ENCODE measurements around the gene SDR42E2.

The SDR42E2 gene

GRCh38 chr16:22177968-22178930 lies 15.9 kb downstream of the SDR42E2 start:
- no peak for TF ChIP-seq CTCF (IDR thresholded peaks at IDR 0.05; ENCODE audit: low read depth, low read length, missing control alignments)
- in situ Hi-C loops (cut with HindIII; ENCODE audit: low pct_ligation_motif_present, low sequenced_read_pairs) = no loop called here
- DNase-seq = no peak
- Histone ChIP-seq H3K27ac (no peak overlapping the region), H3K4me3 (ENCODE audit: low read depth, low read length) (no peak overlapping the region), H3K27me3 (replicated peaks) (peaks cover 2% of the 10 kb centered on the region), H3K36me3 (replicated peaks) (no peaks in the 10 kb centered on the region)

GRCh38 chr16:22181426-22181825 lies 19.1 kb downstream of the SDR42E2 start:
- Histone ChIP-seq H3K27ac (no peak overlapping the region), H3K4me3 (ENCODE audit: low read depth, low read length) (no peak overlapping the region), H3K27me3 (replicated peaks) (peaks cover 2% of the 10 kb centered on the region), H3K36me3 (replicated peaks) (no peaks in the 10 kb centered on the region)
- DNase-seq = no peak
- in situ Hi-C loops (cut with HindIII; ENCODE audit: low pct_ligation_motif_present, low sequenced_read_pairs) = no loop called here
- TF ChIP-seq CTCF (IDR thresholded peaks at IDR 0.05; ENCODE audit: low read depth, low read length, missing control alignments) = no peak

GRCh38 chr16:22181843-22182242 lies 19.5 kb downstream of the SDR42E2 start:
- TF ChIP-seq CTCF (IDR thresholded peaks at IDR 0.05; ENCODE audit: low read depth, low read length, missing control alignments) = no peak
- in situ Hi-C loops (cut with HindIII; ENCODE audit: low pct_ligation_motif_present, low sequenced_read_pairs) = no loop called here
- no peak overlapping the region for H3K4me3 ChIP-seq (ENCODE audit: low read depth, low read length)
- H3K27ac ChIP-seq = no peak overlapping the region
- no peak for DNase-seq
- H3K36me3 ChIP-seq (replicated peaks) = no peaks in the 10 kb centered on the region
- H3K27me3 ChIP-seq (replicated peaks) = peaks cover 2% of the 10 kb centered on the region

- TF ChIP-seq CTCF (IDR thresholded peaks at IDR 0.05; ENCODE audit: low read depth, low read length, missing control alignments) = no peak
- Histone ChIP-seq H3K27ac (no peak overlapping the region), H3K27me3 (replicated peaks) (peaks cover 2% of the 10 kb centered on the region), H3K4me3 (ENCODE audit: low read depth, low read length) (no peak overlapping the region), H3K36me3 (replicated peaks) (no peaks in the 10 kb centered on the region)
- DNase-seq = no peak
- in situ Hi-C loops (cut with HindIII; ENCODE audit: low pct_ligation_motif_present, low sequenced_read_pairs) = no loop called here
Measured at GRCh38 chr16:22183335-22183734, 21.0 kb downstream of the SDR42E2 start.

GRCh38 chr16:22183901-22184614 lies 21.8 kb downstream of the SDR42E2 start:
- no peak overlapping the region for H3K27ac ChIP-seq
- DNase-seq = no peak
- no peaks in the 10 kb centered on the region for H3K36me3 ChIP-seq (replicated peaks)
- no peak overlapping the region for H3K4me3 ChIP-seq (ENCODE audit: low read depth, low read length)
- H3K27me3 ChIP-seq (replicated peaks) = peaks cover 2% of the 10 kb centered on the region
- in situ Hi-C loops (cut with HindIII; ENCODE audit: low pct_ligation_motif_present, low sequenced_read_pairs) = no loop called here
- peak; percentile 60 for TF ChIP-seq CTCF (IDR thresholded peaks at IDR 0.05; ENCODE audit: low read depth, low read length, missing control alignments)

All from brain microvascular endothelial cell (primary cell).